ENCODE measurements around the gene PPP4R4. TPM values are rescaled to one million over a fixed set of nuclear protein-coding genes. Genes with fewer than 3 reads are reported as not detected.

PPP4R4 gene
- total RNA-seq, 1 experiment from 2014 or later: 0.91 TPM

DNA sequence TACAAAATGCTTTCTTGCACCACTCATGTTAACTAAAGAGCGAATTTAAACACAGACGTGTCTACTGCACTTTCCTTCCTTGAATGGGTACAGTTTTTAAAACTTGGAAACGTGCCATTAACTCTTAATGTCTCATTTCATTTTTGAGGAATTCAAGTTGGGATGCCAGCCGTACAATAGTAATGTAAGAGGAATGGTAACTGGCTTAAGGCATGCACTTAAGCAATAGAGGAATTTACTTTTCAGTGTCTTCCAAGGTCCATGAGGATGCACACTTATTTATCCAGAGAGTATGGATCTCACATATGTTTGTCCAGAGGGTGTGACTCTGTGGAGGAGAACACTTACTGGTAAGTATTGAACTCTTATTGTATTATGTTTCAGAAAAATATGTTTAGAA, 52.9 kb downstream of the PPP4R4 start:
- Mint-ChIP-seq H3K36me3 (ENCODE audit: insufficient read depth, unreplicated experiment) (no peaks in the 10 kb centered on the region), H3K9me3 (ENCODE audit: unreplicated experiment) (peaks cover 9% of the 10 kb centered on the region), H3K27ac (ENCODE audit: low read depth, unreplicated experiment) (no peak overlapping the region), H3K4me1 (ENCODE audit: insufficient read depth, unreplicated experiment) (no peaks in the 10 kb centered on the region), H3K4me3 (ENCODE audit: unreplicated experiment) (no peak overlapping the region), H3K27me3 (ENCODE audit: insufficient read depth, unreplicated experiment) (no peaks in the 10 kb centered on the region)
- BruUV-seq (replicated peaks): no TSS peak
- TF ChIP-seq CTCF (IDR thresholded peaks at IDR 0.05; ENCODE audit: unreplicated experiment): no peak
- CTCF ChIA-PET: no interaction called here
- DNase-seq (ENCODE audit: unreplicated experiment): peak; percentile 2
- POLR2A ChIA-PET: no interaction called here
- intact Hi-C loops (cut with micrococcal nuclease): no loop called here

DNA sequence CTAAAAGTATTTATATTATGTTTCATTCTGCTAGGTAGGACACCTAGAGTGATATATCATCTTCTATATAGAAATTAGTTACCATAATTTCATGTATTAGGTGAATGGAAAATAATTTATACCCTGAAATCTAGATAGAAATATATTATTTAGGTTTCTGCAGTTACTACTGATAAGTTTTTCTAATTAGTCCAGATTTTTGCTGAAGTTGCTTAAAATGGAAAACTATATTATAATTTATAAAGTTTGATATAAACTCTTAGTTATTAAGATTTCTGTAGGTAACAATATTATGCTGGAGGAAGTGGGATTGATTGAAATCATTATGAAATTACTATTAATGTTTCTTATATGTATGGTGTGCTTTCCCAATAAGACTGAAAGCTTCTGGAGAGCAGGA, 62.9 kb downstream of the PPP4R4 start:
- H3K9me3 Mint-ChIP-seq (ENCODE audit: unreplicated experiment): no peaks in the 10 kb centered on the region
- H3K4me1 Mint-ChIP-seq (ENCODE audit: insufficient read depth, unreplicated experiment): no peaks in the 10 kb centered on the region
- H3K27ac Mint-ChIP-seq (ENCODE audit: low read depth, unreplicated experiment): no peak overlapping the region
- no peak overlapping the region for H3K4me3 Mint-ChIP-seq (ENCODE audit: unreplicated experiment)
- ChIA-PET CTCF (no interaction called here), POLR2A (no interaction called here)
- no peak for DNase-seq (ENCODE audit: unreplicated experiment)
- H3K27me3 Mint-ChIP-seq (ENCODE audit: insufficient read depth, unreplicated experiment): no peaks in the 10 kb centered on the region
- no peaks in the 10 kb centered on the region for H3K36me3 Mint-ChIP-seq (ENCODE audit: insufficient read depth, unreplicated experiment)
- BruUV-seq (replicated peaks): no TSS peak
- intact Hi-C loops (cut with micrococcal nuclease): no loop called here
- no peak for TF ChIP-seq CTCF (IDR thresholded peaks at IDR 0.05; ENCODE audit: unreplicated experiment)

DNA sequence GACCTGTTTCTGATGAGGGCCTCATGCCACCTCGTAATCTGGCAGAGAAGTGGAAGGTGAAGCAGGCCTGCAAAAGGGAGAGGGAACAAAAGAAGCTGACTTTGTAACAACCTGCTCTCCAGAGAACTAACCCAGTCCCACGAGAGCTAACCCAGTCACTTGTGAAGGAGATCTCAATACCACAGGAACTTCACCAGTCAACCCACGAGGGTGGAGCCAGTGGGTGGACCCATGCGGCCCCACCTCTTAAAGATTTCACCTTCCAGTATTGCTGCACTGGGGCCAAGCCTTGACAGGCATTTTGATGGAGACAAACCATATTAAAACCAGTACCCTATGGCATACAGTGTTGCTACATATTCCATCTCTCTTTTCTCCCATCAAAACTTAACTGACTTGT, 63.9 kb downstream of the PPP4R4 start:
- Mint-ChIP-seq H3K36me3 (ENCODE audit: insufficient read depth, unreplicated experiment) (no peaks in the 10 kb centered on the region), H3K4me1 (ENCODE audit: insufficient read depth, unreplicated experiment) (no peaks in the 10 kb centered on the region), H3K9me3 (ENCODE audit: unreplicated experiment) (no peaks in the 10 kb centered on the region), H3K27ac (ENCODE audit: low read depth, unreplicated experiment) (no peak overlapping the region), H3K4me3 (ENCODE audit: unreplicated experiment) (no peak overlapping the region), H3K27me3 (ENCODE audit: insufficient read depth, unreplicated experiment) (no peaks in the 10 kb centered on the region)
- intact Hi-C loops (cut with micrococcal nuclease): no loop called here
- POLR2A ChIA-PET: no interaction called here
- no peak for DNase-seq (ENCODE audit: unreplicated experiment)
- CTCF ChIA-PET: no interaction called here
- TF ChIP-seq CTCF (IDR thresholded peaks at IDR 0.05; ENCODE audit: unreplicated experiment): no peak
- no TSS peak for BruUV-seq (replicated peaks)

DNA sequence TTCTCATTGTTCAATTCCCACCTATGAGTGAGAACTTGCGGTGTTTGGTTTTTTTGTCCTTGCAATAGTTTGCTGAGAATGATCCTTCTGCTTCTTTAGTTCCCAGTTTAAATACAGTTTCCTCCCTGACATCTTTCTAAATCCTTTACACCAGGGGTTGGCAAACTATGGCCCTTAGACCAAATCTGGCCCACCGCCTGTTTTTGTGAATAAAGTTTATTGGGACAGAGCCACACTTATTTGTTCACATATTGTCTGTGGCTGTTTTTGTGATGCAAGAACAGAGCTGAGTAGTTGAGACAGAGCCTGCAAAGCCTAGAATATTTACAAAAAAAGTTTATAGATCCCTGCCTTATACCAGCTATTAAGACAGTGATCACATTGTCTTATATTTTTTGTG, 65.3 kb downstream of the PPP4R4 start:
- no peak overlapping the region for H3K4me3 Mint-ChIP-seq (ENCODE audit: unreplicated experiment)
- DNase-seq (ENCODE audit: unreplicated experiment): peak; percentile 2
- intact Hi-C loops (cut with micrococcal nuclease): no loop called here
- no peak overlapping the region for H3K27ac Mint-ChIP-seq (ENCODE audit: low read depth, unreplicated experiment)
- H3K4me1 Mint-ChIP-seq (ENCODE audit: insufficient read depth, unreplicated experiment): no peaks in the 10 kb centered on the region
- ChIA-PET CTCF (no interaction called here), POLR2A (no interaction called here)
- TF ChIP-seq CTCF (IDR thresholded peaks at IDR 0.05; ENCODE audit: unreplicated experiment): no peak
- H3K27me3 Mint-ChIP-seq (ENCODE audit: insufficient read depth, unreplicated experiment): no peaks in the 10 kb centered on the region
- BruUV-seq (replicated peaks): no TSS peak
- H3K36me3 Mint-ChIP-seq (ENCODE audit: insufficient read depth, unreplicated experiment): no peaks in the 10 kb centered on the region
- H3K9me3 Mint-ChIP-seq (ENCODE audit: unreplicated experiment): no peaks in the 10 kb centered on the region

All from MCF 10A (cell line).